GM12878 (cell line): Measurements from ENCODE around the gene PDZD7. TPM values are rescaled to one million over a fixed set of nuclear protein-coding genes. Genes with fewer than 3 reads are reported as not detected.

ENCODE experiments used
- BCL11A ChIP-seq: IDR thresholded peaks from 2 replicates; pipeline ENCODE4 v1.6.1; 2011; ENCODE audit warnings: low read depth, low read length
- MEF2B ChIP-seq: fragments of 450-650 bp; IDR thresholded peaks from 2 replicates; pipeline ENCODE4 v1.6.1; 2018; ENCODE audit warnings: mild to moderate bottlenecking, moderate library complexity; ENCODE audit not compliant: partially characterized antibody, poor library complexity, severe bottlenecking
- NR2C1 ChIP-seq: fragments of 450-650 bp; IDR thresholded peaks from 2 replicates; pipeline ENCODE4 v1.6.1; 2017; ENCODE audit warnings: antibody characterized with exemption, mild to moderate bottlenecking, moderate library complexity
- SMAD5 ChIP-seq: IDR thresholded peaks from 2 replicates; pipeline ENCODE4 v1.6.1; 2016; ENCODE audit warnings: antibody characterized with exemption, low read depth
- polyA plus RNA-seq, 11 experiments: library from polyadenylated mRNA; depleted of rRNA in 4 of 11; unstranded in 6 of 11; stranded (reverse) in 5 of 11; fragments of >200 nt; fragmentation: Nextera tagmentation in 4 of 11; fragmentation: Illumina TruSeq in 1 of 11; extraction: Ambion mirVana in 4 of 11; extraction: Trizol in 1 of 11; gene quantifications; 1 replicate in 1 of 11; 2 replicates in 10 of 11; pipeline versions ENCODE4 v1.2.1 to v1.2.3, GENCODE V29; 2011 to 2016; ENCODE audit warnings: inconsistent platforms in 2 of 11, missing spikeins in 2 of 11, low read depth in 1 of 11
- total RNA-seq, 4 experiments: library from RNA; depleted of rRNA in 3 of 4; stranded (reverse); fragments of >200 nt in 3 of 4; fragmentation: Illumina TruSeq in 1 of 4; extraction: Trizol in 1 of 4; gene quantifications; 2 replicates each; pipeline versions ENCODE4 v1.2.1 to v1.2.3, GENCODE V29; 2013 to 2021
- TF ChIP-seq, protein P1 (sequence below): fragments of 450-650 bp; IDR thresholded peaks from 2 replicates; pipeline ENCODE4 v1.6.1; 2017; ENCODE audit warnings: mild to moderate bottlenecking, low read depth, inconsistent platforms; ENCODE audit not compliant: poor library complexity, severe bottlenecking
- TF ChIP-seq, protein P2 (sequence below): IDR thresholded peaks from 2 replicates; pipeline ENCODE4 v1.6.1; 2012; ENCODE audit warnings: low read length, inconsistent platforms
- TF ChIP-seq, protein P3 (sequence below): IDR thresholded peaks from 2 replicates; pipeline ENCODE4 v1.6.1; 2011; ENCODE audit warnings: borderline replicate concordance, low read depth, mild to moderate bottlenecking, moderate library complexity, low read length; ENCODE audit not compliant: insufficient read depth, poor library complexity, severe bottlenecking

Gene PDZD7
- total and polyA plus RNA-seq, 10 of the 15 experiments (the other 5 are each of a cell fraction or from before 2014, with no cell fraction given): 0.01 to 0.20 (median 0.03) TPM; not detected in 7

DNA sequence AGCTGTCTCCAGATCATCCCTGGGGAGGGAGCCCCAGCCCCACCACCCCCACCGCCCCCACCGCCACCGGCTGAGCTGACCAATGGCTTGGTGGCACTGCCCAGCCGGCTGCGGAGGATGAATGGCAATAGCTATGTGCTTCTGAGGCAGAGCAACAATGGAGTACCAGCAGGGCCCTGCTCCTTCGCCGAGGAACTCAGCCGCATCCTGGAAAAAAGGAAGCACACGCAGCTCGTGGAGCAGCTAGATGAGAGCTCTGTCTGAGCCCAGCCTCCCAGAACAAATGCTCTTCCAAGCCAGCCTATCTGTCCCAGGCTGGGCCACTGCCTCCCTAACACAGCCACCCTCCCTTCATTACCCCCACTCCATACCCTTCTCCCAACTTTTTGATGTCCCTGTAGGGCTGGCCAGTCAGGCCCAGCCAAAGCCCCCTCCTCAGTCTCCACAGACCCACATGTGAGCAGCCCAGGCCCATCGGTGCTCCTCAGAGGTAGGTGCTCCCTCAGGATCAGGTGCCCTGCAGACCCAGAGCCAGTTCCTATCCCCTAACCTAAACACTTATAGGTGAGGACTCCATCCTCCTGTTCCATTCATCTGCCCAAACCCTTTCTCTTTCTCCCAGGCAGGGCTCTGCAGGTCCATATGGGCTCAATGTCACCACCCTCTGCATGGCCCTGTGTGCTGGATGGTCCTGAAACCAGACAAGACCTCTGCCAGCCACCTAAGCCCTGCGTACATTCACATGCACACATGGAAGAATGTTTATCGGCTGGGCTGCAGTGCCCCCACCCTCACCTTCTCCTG is 46.9 kb downstream of the PDZD7 start (continued):
- TF ChIP-seq, protein P1, sequence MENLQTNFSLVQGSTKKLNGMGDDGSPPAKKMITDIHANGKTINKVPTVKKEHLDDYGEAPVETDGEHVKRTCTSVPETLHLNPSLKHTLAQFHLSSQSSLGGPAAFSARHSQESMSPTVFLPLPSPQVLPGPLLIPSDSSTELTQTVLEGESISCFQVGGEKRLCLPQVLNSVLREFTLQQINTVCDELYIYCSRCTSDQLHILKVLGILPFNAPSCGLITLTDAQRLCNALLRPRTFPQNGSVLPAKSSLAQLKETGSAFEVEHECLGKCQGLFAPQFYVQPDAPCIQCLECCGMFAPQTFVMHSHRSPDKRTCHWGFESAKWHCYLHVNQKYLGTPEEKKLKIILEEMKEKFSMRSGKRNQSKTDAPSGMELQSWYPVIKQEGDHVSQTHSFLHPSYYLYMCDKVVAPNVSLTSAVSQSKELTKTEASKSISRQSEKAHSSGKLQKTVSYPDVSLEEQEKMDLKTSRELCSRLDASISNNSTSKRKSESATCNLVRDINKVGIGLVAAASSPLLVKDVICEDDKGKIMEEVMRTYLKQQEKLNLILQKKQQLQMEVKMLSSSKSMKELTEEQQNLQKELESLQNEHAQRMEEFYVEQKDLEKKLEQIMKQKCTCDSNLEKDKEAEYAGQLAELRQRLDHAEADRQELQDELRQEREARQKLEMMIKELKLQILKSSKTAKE: no peak
- TF ChIP-seq BCL11A (no peak), MEF2B (no peak), SMAD5 (no peak), NR2C1 (no peak)
- TF ChIP-seq, protein P2, sequence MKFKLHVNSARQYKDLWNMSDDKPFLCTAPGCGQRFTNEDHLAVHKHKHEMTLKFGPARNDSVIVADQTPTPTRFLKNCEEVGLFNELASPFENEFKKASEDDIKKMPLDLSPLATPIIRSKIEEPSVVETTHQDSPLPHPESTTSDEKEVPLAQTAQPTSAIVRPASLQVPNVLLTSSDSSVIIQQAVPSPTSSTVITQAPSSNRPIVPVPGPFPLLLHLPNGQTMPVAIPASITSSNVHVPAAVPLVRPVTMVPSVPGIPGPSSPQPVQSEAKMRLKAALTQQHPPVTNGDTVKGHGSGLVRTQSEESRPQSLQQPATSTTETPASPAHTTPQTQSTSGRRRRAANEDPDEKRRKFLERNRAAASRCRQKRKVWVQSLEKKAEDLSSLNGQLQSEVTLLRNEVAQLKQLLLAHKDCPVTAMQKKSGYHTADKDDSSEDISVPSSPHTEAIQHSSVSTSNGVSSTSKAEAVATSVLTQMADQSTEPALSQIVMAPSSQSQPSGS: no peak
- TF ChIP-seq, protein P3, sequence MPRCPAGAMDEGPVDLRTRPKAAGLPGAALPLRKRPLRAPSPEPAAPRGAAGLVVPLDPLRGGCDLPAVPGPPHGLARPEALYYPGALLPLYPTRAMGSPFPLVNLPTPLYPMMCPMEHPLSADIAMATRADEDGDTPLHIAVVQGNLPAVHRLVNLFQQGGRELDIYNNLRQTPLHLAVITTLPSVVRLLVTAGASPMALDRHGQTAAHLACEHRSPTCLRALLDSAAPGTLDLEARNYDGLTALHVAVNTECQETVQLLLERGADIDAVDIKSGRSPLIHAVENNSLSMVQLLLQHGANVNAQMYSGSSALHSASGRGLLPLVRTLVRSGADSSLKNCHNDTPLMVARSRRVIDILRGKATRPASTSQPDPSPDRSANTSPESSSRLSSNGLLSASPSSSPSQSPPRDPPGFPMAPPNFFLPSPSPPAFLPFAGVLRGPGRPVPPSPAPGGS: no peak
